Stimulated activated CD4-positive, alpha-beta T cell treated with anti-CD3 and anti-CD28 coated beads, Interleukin-2, amount 100 ng/mL, for 24 hours (primary cell): ENCODE measurements around the gene ZSCAN30.

ENCODE experiments used
- DNase-seq, 2 donors: peaks; one replicate each; pipeline ENCODE4 v3.0.0-alpha.2; 2020

ZSCAN30 gene

GRCh38 chr18:35290094-35290735 is at the start of gene ZSCAN30:
TSS of gene ZSCAN30 (minus strand) at chr18:35290229. CDS start at chr18:35264352, 25,877 bp downstream.
- peak; percentile 95 to 97 for DNase-seq

GRCh38 chr18:35337286-35337685 is 47.3 kb upstream of the ZSCAN30 start:
- no peak for DNase-seq

- DNase-seq = no peak
Measured at GRCh38 chr18:35335866-35336265, 45.8 kb upstream of the ZSCAN30 start.

- no peak for DNase-seq
Measured at GRCh38 chr18:35334821-35335220, 44.8 kb upstream of the ZSCAN30 start.

DNA sequence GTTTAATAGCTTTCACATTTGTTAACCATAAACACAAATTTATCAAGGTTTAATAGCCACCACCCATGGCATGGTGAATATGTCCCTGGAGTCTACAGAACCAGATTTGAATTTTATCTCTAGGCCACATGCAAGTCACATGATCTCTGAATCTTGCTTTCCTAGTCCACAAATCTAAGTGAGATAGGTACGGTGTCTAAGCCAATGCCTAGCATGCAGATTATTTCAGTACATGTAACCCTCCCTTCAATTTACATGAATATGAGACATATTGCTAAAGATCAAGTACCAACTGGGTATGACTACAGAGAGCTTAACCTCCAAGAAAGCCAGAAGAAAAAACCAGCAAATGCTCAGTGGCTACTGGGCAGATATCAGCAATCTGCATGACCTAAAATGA is 44.2 kb upstream of the ZSCAN30 start:
- no peak for DNase-seq

- DNase-seq = no peak
Measured at GRCh38 chr18:35331367-35332087, 41.5 kb upstream of the ZSCAN30 start.

DNA sequence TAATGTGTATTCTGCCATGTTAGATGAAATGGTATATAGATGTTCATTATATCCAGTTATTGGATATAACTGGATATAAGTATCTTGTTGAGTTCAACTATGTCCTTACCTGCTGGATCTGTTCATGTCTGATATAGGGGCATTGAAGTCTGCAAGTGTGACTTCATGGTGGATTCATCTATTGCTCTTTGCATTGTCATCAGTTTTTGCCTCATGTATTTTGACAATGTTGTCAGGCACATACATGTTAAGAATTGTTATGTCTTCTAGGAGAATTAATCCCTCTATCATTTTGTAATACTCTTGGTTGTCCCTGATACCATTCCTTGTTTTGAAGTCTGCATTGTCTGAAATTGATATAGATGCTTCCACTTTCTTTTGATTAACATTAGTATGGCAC is 38.8 kb upstream of the ZSCAN30 start:
- DNase-seq = no peak

GRCh38 chr18:35326695-35327387 is 36.8 kb upstream of the ZSCAN30 start:
- DNase-seq = no peak

GRCh38 chr18:35324926-35325655 is 35.1 kb upstream of the ZSCAN30 start:
- no peak for DNase-seq

DNA sequence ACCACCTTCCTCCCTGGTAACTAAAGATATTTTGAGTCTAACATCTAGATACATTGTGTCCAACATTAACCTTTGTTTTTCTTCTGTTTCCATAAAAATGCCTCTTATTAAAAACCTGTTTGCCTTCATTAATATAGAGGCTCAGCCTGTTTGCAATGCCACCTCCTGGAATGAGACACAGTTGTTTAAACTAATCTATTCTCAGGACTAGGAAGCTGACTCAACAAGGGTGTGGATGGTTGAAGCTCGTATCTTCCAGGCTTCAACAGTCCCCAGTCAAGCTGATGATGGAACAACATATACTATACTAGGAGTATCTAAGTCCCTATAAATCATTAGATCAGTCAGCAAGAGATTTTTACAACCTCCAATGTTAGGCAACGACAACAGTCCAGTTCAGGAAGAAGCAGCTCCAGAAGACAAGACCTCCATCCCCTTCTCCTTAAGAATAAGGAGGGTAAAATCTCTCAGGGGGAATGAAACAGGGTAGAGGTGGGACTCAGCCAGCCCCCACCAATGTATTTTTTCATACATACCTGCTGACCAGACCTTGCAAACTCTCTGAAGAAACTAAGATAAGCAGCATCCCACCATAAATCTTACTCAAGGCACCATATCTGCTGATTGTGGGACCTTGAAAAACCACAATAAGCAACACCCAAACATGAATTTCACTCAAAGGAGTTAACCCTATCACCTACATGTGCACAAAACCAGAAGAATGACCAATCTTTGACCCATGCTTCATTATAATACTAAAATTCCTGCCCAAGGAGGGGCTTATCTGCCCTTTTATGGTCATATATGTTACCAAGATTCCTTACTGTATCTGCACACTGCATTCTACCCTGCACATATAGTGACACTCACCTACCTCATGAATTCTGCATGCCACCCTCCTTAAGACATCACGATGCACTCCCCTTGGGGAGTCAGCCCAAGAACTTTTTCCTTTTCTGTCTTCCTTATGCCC is 32.7 kb upstream of the ZSCAN30 start:
- DNase-seq = no peak

- DNase-seq = no peak
Measured at GRCh38 chr18:35311496-35311895, 21.5 kb upstream of the ZSCAN30 start.

GRCh38 chr18:35306588-35307250 is 16.7 kb upstream of the ZSCAN30 start:
- no peak for DNase-seq

DNA sequence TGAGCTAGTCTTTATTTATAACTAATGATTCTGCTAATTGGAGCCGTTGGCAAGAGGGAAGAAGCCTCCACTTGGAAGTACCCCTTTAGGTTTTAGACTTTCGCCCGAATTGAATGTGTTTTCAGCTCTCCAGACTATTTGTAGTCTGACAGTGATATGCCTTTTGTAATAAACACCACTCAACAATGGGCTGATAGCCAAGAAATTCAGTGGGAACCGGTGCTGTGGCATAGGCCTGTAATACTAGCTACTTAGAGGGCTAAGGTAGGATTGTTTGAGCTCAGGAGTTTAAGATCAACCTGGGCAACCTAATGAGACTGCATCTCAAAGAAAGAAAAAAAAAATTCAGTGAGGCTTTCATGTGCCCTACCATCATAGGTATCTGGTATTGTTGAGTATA is 13.6 kb upstream of the ZSCAN30 start:
- DNase-seq = no peak

- DNase-seq = no peak
Measured at GRCh38 chr18:35296060-35296459, 6.0 kb upstream of the ZSCAN30 start.

GRCh38 chr18:35291166-35291565 is 1.1 kb upstream of the ZSCAN30 start:
- no peak for DNase-seq

GRCh38 chr18:35289727-35290093 is 319 bp downstream of the ZSCAN30 start:
- peak; percentile 26 to 42 for DNase-seq

GRCh38 chr18:35289293-35289692 is 736 bp downstream of the ZSCAN30 start:
- no peak for DNase-seq

GRCh38 chr18:35284841-35285240 is 5.2 kb downstream of the ZSCAN30 start:
- no peak for DNase-seq

DNA sequence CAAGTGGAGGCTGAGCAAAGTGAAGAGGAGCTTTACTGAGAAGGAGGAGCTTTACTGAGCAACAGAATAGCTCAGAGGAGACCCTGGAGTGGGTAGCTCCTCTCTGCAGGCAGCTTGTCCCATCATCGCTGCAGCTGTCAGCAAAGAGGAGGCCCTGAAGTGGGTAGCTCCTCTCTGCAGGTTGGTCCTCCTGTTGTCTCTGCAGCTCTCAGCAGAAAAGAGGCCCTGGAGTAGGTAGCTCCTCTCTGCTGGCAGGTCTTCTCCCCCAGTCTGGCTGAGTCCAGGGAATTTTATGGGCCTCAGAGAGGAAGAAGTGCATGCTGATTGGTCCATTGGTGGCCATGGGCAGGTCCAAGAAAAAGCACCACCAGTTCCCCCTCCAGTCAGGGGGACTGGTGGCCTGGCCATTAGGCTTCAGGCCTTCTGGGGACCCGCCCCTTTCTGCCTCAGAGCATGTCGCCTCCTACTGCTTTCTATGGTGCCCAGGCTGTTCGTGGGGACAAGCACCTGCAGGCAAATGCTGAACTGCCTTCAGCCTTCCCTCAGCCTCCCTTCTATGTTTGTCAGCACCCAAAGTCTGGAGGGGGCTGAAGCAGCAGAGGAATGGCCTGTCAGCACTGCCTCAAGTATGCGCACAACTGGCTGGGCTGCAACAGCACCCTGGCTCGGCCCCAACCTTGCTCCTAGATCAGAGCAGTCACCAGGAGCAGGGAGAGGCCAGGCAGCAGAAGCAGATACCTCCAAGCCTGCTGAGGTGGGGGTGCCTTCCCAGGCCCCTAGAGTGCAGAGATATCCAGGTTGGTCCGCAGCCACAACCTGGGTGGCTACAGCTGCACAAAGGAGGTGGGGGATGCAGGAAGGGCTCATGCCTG is 5.9 kb downstream of the ZSCAN30 start:
- DNase-seq = no peak

GRCh38 chr18:35282353-35282752 is 7.7 kb downstream of the ZSCAN30 start:
- DNase-seq = no peak

GRCh38 chr18:35278969-35279368 is 11.1 kb downstream of the ZSCAN30 start:
- DNase-seq = no peak
